ENCODE results near the gene C1orf159.
A peak's percentile ranks its signal among the peaks of the same experiment; 100 is the strongest.
"Not testable (repeated sequence)": the region's sequence is repeated elsewhere in the genome, so short reads cannot be mapped to it uniquely, and the experiment has no call there.

C1orf159 gene

GRCh38 chr1:1059494-1060280 is 56.2 kb downstream of the C1orf159 start:
- Histone ChIP-seq H3K27ac (ENCODE audit: low read length) (no peak overlapping the region), H2AFZ (ENCODE audit: low read depth, low read length) (peak overlapping the region; percentile 54; the same call in 1 of the 2 replicates), H3K4me2 (ENCODE audit: insufficient read depth, low read length) (peak overlapping the region; percentile 61), H3K79me2 (ENCODE audit: insufficient read depth, low read length) (no peaks in the 10 kb centered on the region), H3K36me3 (ENCODE audit: insufficient read depth, low read length) (no peaks in the 10 kb centered on the region), H3K9ac (ENCODE audit: low read depth, low read length) (peak overlapping the region; percentile 46), H4K20me1 (ENCODE audit: insufficient read depth, low read length) (peaks cover 29% of the 10 kb centered on the region), H3K9me3 (ENCODE audit: insufficient read depth, low read length, severe bottlenecking) (no peaks in the 10 kb centered on the region), H3K4me1 (ENCODE audit: insufficient read depth, low read length) (peaks cover 17% of the 10 kb centered on the region), H3K4me3 (ENCODE audit: low read depth in 1 of 2, low read length in 2 of 2) (peak overlapping the region; percentile 29 to 55; a peak in 3 of 4 replicates), H3K27me3 (ENCODE audit: insufficient read depth, low read length, poor library complexity) (peaks cover 33% of the 10 kb centered on the region)
- ATAC-seq (ENCODE audit: insufficient read depth, low read depth) (peak; percentile 93), DNase-seq (peak; percentile 94)
- TF ChIP-seq, protein P1, sequence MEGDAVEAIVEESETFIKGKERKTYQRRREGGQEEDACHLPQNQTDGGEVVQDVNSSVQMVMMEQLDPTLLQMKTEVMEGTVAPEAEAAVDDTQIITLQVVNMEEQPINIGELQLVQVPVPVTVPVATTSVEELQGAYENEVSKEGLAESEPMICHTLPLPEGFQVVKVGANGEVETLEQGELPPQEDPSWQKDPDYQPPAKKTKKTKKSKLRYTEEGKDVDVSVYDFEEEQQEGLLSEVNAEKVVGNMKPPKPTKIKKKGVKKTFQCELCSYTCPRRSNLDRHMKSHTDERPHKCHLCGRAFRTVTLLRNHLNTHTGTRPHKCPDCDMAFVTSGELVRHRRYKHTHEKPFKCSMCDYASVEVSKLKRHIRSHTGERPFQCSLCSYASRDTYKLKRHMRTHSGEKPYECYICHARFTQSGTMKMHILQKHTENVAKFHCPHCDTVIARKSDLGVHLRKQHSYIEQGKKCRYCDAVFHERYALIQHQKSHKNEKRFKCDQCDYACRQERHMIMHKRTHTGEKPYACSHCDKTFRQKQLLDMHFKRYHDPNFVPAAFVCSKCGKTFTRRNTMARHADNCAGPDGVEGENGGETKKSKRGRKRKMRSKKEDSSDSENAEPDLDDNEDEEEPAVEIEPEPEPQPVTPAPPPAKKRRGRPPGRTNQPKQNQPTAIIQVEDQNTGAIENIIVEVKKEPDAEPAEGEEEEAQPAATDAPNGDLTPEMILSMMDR (IDR thresholded peaks at IDR 0.05; ENCODE audit: borderline replicate concordance, extremely low read depth, low read length, poor library complexity, severe bottlenecking): no peak

DNA sequence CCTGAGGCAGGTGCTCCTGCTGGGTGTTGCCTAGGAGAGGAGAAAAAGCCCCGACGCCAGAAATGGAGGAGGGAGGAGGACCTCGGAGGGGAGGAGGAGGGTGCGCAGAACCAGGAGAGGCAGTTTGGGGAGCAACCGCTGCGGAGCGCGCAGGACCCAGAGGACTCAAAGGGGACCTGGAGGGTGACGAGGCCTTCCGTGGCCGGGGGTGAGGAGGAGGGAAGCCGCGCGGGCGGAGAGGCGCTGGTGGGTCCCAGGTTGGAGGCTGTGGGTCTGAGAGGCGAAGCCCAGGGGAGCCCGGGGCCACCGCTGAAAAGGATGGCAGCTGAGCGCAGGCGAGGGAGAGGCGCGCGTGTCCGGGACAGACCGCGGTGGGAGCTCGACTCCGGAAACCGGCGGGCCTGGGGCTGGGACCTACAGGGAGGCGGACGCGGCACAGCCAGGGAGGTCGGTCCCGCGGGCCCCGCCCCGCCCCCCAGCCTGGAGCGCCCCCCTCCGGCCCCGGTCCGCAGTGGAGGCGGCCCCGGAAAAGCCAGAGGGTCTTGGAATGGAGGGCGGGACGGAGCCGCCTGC is 56.9 kb downstream of the C1orf159 start:
- Histone ChIP-seq H3K4me2 (ENCODE audit: insufficient read depth, low read length) (peak overlapping the region; percentile 61), H3K4me3 (ENCODE audit: low read depth in 1 of 2, low read length in 2 of 2) (peak overlapping the region; percentile 29 to 55; a peak in 3 of 4 replicates), H3K9ac (ENCODE audit: low read depth, low read length) (peak overlapping the region; percentile 46), H3K27me3 (ENCODE audit: insufficient read depth, low read length, poor library complexity) (peaks cover 33% of the 10 kb centered on the region), H4K20me1 (ENCODE audit: insufficient read depth, low read length) (peaks cover 29% of the 10 kb centered on the region), H3K79me2 (ENCODE audit: insufficient read depth, low read length) (no peaks in the 10 kb centered on the region), H3K4me1 (ENCODE audit: insufficient read depth, low read length) (peaks cover 17% of the 10 kb centered on the region), H3K9me3 (ENCODE audit: insufficient read depth, low read length, severe bottlenecking) (no peaks in the 10 kb centered on the region), H2AFZ (ENCODE audit: low read depth, low read length) (peak overlapping the region; percentile 54), H3K27ac (ENCODE audit: low read length) (no peak overlapping the region), H3K36me3 (ENCODE audit: insufficient read depth, low read length) (no peaks in the 10 kb centered on the region)
- no peak for DNase-seq
- TF ChIP-seq, protein P1 (IDR thresholded peaks at IDR 0.05; ENCODE audit: borderline replicate concordance, extremely low read depth, low read length, poor library complexity, severe bottlenecking): peak; percentile 53
- no peak for TF ChIP-seq EZH2 (IDR thresholded peaks at IDR 0.05; ENCODE audit: borderline replicate concordance, low read depth, low read length, severe bottlenecking)
- peak; percentile 64 for ATAC-seq (ENCODE audit: insufficient read depth, low read depth)

GRCh38 chr1:1058088-1058905 is 57.6 kb downstream of the C1orf159 start:
- peak overlapping the region in 1 of 2 experiments; percentile 55; a peak in 2 of 4 replicates for H3K4me3 ChIP-seq (ENCODE audit: low read depth in 1 of 2, low read length in 2 of 2)
- ATAC-seq (ENCODE audit: insufficient read depth, low read depth) (no peak), DNase-seq (no peak)
- no peaks in the 10 kb centered on the region for H3K9me3 ChIP-seq (ENCODE audit: insufficient read depth, low read length, severe bottlenecking)
- peaks cover 24% of the 10 kb centered on the region for H4K20me1 ChIP-seq (ENCODE audit: insufficient read depth, low read length)
- no peak for TF ChIP-seq EZH2 (IDR thresholded peaks at IDR 0.05; ENCODE audit: borderline replicate concordance, low read depth, low read length, severe bottlenecking)
- TF ChIP-seq, protein P1 (IDR thresholded peaks at IDR 0.05; ENCODE audit: borderline replicate concordance, extremely low read depth, low read length, poor library complexity, severe bottlenecking): no peak
- peak overlapping the region; percentile 61 for H3K4me2 ChIP-seq (ENCODE audit: insufficient read depth, low read length)
- H3K36me3 ChIP-seq (ENCODE audit: insufficient read depth, low read length): no peaks in the 10 kb centered on the region; the same call in 1 of the 2 replicates
- no peak overlapping the region for H2AFZ ChIP-seq (ENCODE audit: low read depth, low read length)
- peak overlapping the region; percentile 46; the same call in 1 of the 2 replicates for H3K9ac ChIP-seq (ENCODE audit: low read depth, low read length)
- no peak overlapping the region for H3K27ac ChIP-seq (ENCODE audit: low read length)
- no peaks in the 10 kb centered on the region for H3K79me2 ChIP-seq (ENCODE audit: insufficient read depth, low read length)
- H3K27me3 ChIP-seq (ENCODE audit: insufficient read depth, low read length, poor library complexity): peaks cover 29% of the 10 kb centered on the region
- H3K4me1 ChIP-seq (ENCODE audit: insufficient read depth, low read length): peaks cover 17% of the 10 kb centered on the region

DNA sequence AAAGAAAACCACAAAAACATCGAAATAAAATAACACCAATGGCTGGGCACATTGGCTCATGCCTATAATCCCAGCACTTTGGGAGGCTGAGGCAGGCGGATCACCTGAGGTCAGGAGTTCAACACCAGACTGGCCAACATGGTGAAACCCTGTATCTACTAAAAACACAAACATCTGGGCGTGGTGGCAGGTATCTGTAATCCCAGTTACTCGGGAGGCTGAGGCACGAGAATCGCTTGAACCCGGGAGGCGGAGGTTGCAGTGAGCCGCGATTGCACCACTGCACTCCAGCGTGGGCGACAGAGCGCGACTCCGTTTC is 58.2 kb downstream of the C1orf159 start:
- H4K20me1 ChIP-seq (ENCODE audit: insufficient read depth, low read length): peaks cover 19% of the 10 kb centered on the region
- H3K27ac ChIP-seq (ENCODE audit: low read length); H3K4me3 ChIP-seq (ENCODE audit: low read depth in 1 of 2, low read length in 2 of 2); H3K9ac ChIP-seq (ENCODE audit: low read depth, low read length); H3K36me3 ChIP-seq (ENCODE audit: insufficient read depth, low read length); H2AFZ ChIP-seq (ENCODE audit: low read depth, low read length); DNase-seq; H3K79me2 ChIP-seq (ENCODE audit: insufficient read depth, low read length); ATAC-seq (ENCODE audit: insufficient read depth, low read depth); H3K9me3 ChIP-seq (ENCODE audit: insufficient read depth, low read length, severe bottlenecking); H3K4me2 ChIP-seq (ENCODE audit: insufficient read depth, low read length): not testable (repeated sequence)
- peaks cover 17% of the 10 kb centered on the region for H3K4me1 ChIP-seq (ENCODE audit: insufficient read depth, low read length)
- H3K27me3 ChIP-seq (ENCODE audit: insufficient read depth, low read length, poor library complexity): peaks cover 24% of the 10 kb centered on the region

Data from DND-41 (cell line).